GM12878 (cell line): ENCODE measurements around the gene RPS15A. TPM values are rescaled to one million over a fixed set of nuclear protein-coding genes. Genes with fewer than 3 reads are reported as not detected.

Source experiments
- ATAC-seq: fragments of 200-7000 bp; cut with Tn5 transposase; 3 replicates; pipeline ENCODE4 v1.9.1; 2020; ENCODE audit warnings: mild to moderate bottlenecking, moderate library complexity
- BruUV-seq: library from RNA; stranded (reverse); fragments of 400-500 nt; replicated peaks from 2 replicates; lab custom pipeline; 2021; lab: Mats Ljungman, UMichigan
- CTCF ChIA-PET: fragments of 300-600 bp; sonication (Branson Sonifier 250); formaldehyde crosslinking; extraction: SDS; loops from one replicate; lab custom pipeline; 2021; ENCODE audit warnings: inconsistent platforms; lab: Yijun Ruan, JAX
- POLR2A ChIA-PET: fragments of 350-600 bp; formaldehyde crosslinking; extraction: SDS; loops from one replicate; lab custom pipeline; 2021; ENCODE audit warnings: inconsistent platforms; lab: Charles Lee
- RAD21 ChIA-PET: fragments of 300-600 bp; sonication (Branson Sonifier 250); formaldehyde crosslinking; loops from one replicate; lab custom pipeline; 2023; ENCODE audit warnings: antibody characterized with exemption; ENCODE audit not compliant: unreplicated experiment; lab: Charles Lee
- SMC1A ChIA-PET: fragments of 300-600 bp; sonication (Branson Sonifier 250); formaldehyde crosslinking; loops from one replicate; lab custom pipeline; 2023; ENCODE audit not compliant: unreplicated experiment, uncharacterized antibody; lab: Charles Lee
- DNase-seq: peaks from one replicate; pipeline ENCODE4 v3.0.0-alpha.2; 2011; ENCODE audit warnings: low read depth, low spot score
- FAIRE-seq: peaks from 3 replicates; lab custom pipeline; 2011; peaks lifted over from hg19 to GRCh38; lab: Jason Lieb, UNC
- H2AFZ ChIP-seq: 2 replicates; pipeline ENCODE4 v1.6.0; 2011; ENCODE audit warnings: low read depth, low read length, control low read depth; ENCODE audit not compliant: control insufficient read depth
- H3K27ac ChIP-seq: 2 replicates; pipeline ENCODE4 v1.5.1; 2011; ENCODE audit warnings: control low read depth; ENCODE audit not compliant: control insufficient read depth, insufficient read depth
- H3K27me3 ChIP-seq, 2 experiments: replicated peaks in 1 of 2; 2 replicates each; pipeline versions ENCODE4 v1.6.0 to v1.6.1; 2011; ENCODE audit warnings: low read length in 1 of 2; ENCODE audit not compliant: control insufficient read depth in 2 of 2, insufficient read depth in 2 of 2
- H3K36me3 ChIP-seq, 2 experiments: 2 replicates each; pipeline ENCODE4 v1.5.1; 2011; ENCODE audit warnings: low read length in 1 of 2; ENCODE audit not compliant: control insufficient read depth in 2 of 2, insufficient read depth in 2 of 2
- H3K4me1 ChIP-seq: 2 replicates; pipeline ENCODE4 v1.6.1; 2011; ENCODE audit warnings: mild to moderate bottlenecking, low read length, moderate library complexity, mixed read lengths; ENCODE audit not compliant: control insufficient read depth, insufficient read depth
- H3K4me2 ChIP-seq: 2 replicates; pipeline ENCODE4 v1.6.0; 2011; ENCODE audit warnings: control low read depth; ENCODE audit not compliant: control insufficient read depth, insufficient read depth
- H3K4me3 ChIP-seq: fragments of 200-600 bp; sonication (generic); 2 replicates; pipeline ENCODE4 v1.5.1; 2016
- H3K79me2 ChIP-seq: 2 replicates; pipeline ENCODE4 v1.6.0; 2011; ENCODE audit warnings: low read length; ENCODE audit not compliant: control insufficient read depth, insufficient read depth
- H3K9ac ChIP-seq: 2 replicates; pipeline ENCODE4 v1.8.0; 2011; ENCODE audit warnings: low read length, control low read depth, mixed read lengths; ENCODE audit not compliant: control insufficient read depth, insufficient read depth
- H3K9me3 ChIP-seq: replicated peaks from 3 replicates; pipeline ENCODE4 v1.5.1; 2011; ENCODE audit warnings: mild to moderate bottlenecking, low read length; ENCODE audit not compliant: control insufficient read depth, insufficient read depth
- H4K20me1 ChIP-seq: 2 replicates; pipeline ENCODE4 v1.6.0; 2011; ENCODE audit not compliant: control insufficient read depth, insufficient read depth
- EP300 ChIP-seq, 2 experiments: fragments of 150-350 bp in 1 of 2; IDR thresholded peaks; 2 replicates each; pipeline ENCODE4 v1.6.1; 2011 to 2012; ENCODE audit warnings: low read depth in 2 of 2, low read length in 2 of 2, borderline replicate concordance in 1 of 2, improper control_type of control experiment in 1 of 2, inconsistent platforms in 1 of 2; ENCODE audit not compliant: control insufficient read depth in 1 of 2
- IKZF2 ChIP-seq, 2 experiments: fragments of 450-650 bp; IDR thresholded peaks; 2 replicates each; pipeline ENCODE4 v1.6.1; 2017; ENCODE audit warnings: mild to moderate bottlenecking in 2 of 2, moderate library complexity in 2 of 2
- LARP7 ChIP-seq: fragments of 450-650 bp; IDR thresholded peaks from 2 replicates; pipeline ENCODE4 v1.6.1; 2017; ENCODE audit warnings: mild to moderate bottlenecking
- RUNX3 ChIP-seq: IDR thresholded peaks from 2 replicates; pipeline ENCODE4 v1.6.1; 2012; ENCODE audit warnings: low read length, inconsistent platforms
- YBX1 ChIP-seq: fragments of 450-650 bp; IDR thresholded peaks from 2 replicates; pipeline ENCODE4 v1.6.1; 2016; ENCODE audit warnings: antibody characterized with exemption
- ZZZ3 ChIP-seq: IDR thresholded peaks from 2 replicates; pipeline ENCODE4 v1.6.1; 2011; ENCODE audit warnings: low read depth; ENCODE audit not compliant: control insufficient read depth, insufficient read length
- WGBS: methylation state at CpG from one replicate; pipeline ENCODE4 v1.1.6; 2016; ENCODE audit warnings: low lambda C conversion rate; ENCODE audit not compliant: insufficient replicate concordance, insufficient coverage; ENCODE audit errors: missing lambda C conversion rate; 5-methylcytosine and 5-hydroxymethylcytosine counted together
- in situ Hi-C: fragments of 300-500 bp; cut with MboI; formaldehyde crosslinking; loops from 9 replicates; pipeline ENCODE4 v1.14.3; 2018; ENCODE audit warnings: mixed read lengths
- intact Hi-C: fragments of 100-400 bp; cut with micrococcal nuclease; formaldehyde crosslinking; loops from one replicate; pipeline ENCODE4 v1.14.2; 2022; ENCODE audit not compliant: unreplicated experiment
- polyA plus RNA-seq, 11 experiments: library from polyadenylated mRNA; depleted of rRNA in 4 of 11; unstranded in 6 of 11; stranded (reverse) in 5 of 11; fragments of >200 nt; fragmentation: Nextera tagmentation in 4 of 11; fragmentation: Illumina TruSeq in 1 of 11; extraction: Ambion mirVana in 4 of 11; extraction: Trizol in 1 of 11; gene quantifications; 1 replicate in 1 of 11; 2 replicates in 10 of 11; pipeline versions ENCODE4 v1.2.1 to v1.2.3, GENCODE V29; 2011 to 2016; ENCODE audit warnings: inconsistent platforms in 2 of 11, missing spikeins in 2 of 11, low read depth in 1 of 11
- total RNA-seq, 4 experiments: library from RNA; depleted of rRNA in 3 of 4; stranded (reverse); fragments of >200 nt in 3 of 4; fragmentation: Illumina TruSeq in 1 of 4; extraction: Trizol in 1 of 4; gene quantifications; 2 replicates each; pipeline versions ENCODE4 v1.2.1 to v1.2.3, GENCODE V29; 2013 to 2021
- TF ChIP-seq, protein P1 (sequence below): fragments of 450-650 bp; IDR thresholded peaks from 2 replicates; pipeline ENCODE4 v1.6.1; 2017; ENCODE audit warnings: low read depth, mild to moderate bottlenecking, moderate library complexity

RPS15A gene
- total and polyA plus RNA-seq, 10 of the 15 experiments (the other 5 are each of a cell fraction or from before 2014, with no cell fraction given), result 1,566 to 6,408 (median 2,999) TPM

DNA sequence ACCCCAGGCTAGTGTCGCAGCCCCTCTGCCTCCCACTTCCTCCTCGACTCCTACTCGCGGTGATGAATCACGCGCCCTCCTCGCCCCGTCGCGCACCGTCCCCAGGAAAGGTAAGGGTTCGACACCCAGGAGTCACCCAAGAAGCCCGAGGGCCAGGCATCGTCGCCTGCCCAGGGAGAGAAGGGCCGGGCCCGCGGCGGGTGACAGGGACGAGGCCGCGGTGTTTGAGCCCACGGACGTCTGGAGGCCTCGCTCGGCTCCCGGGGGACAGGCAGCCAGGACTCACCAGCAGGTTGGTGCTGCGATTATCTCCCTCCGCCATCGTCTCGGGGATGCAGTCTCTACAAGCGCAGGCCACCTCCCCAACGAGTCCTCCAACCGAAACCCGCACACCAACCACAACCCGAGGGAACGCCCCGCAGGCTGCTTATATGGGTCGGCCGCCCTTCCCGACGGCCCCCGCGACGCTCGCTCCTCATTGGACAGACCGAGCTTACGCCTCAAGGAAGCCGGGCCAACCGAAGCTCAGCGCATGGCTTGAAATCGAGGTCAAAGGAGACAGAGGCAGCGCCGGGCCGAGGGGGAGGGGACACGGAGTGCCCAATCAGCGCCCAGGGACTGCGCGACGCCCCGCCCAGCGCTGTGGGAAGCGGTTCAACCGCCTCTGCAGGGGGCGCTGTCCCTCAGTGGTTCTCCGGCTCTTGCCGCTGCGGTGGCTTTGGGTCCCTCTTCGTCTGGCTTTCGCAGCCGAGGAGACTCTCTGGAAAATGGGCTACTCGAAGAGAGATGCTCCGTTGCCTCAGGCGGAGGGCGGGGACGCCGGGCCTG lies 11.2 kb upstream of the RPS15A start, which contains the start of gene ARL6IP1 (continued):
- TF ChIP-seq EP300 (IDR thresholded peaks at IDR 0.05; ENCODE audit: borderline replicate concordance in 1 of 2, control insufficient read depth in 1 of 2, low read depth in 2 of 2, low read length in 2 of 2), result peak in 1 of 2 experiments; percentile 9; a peak in 2 of 4 replicates
- TF ChIP-seq, protein P1, sequence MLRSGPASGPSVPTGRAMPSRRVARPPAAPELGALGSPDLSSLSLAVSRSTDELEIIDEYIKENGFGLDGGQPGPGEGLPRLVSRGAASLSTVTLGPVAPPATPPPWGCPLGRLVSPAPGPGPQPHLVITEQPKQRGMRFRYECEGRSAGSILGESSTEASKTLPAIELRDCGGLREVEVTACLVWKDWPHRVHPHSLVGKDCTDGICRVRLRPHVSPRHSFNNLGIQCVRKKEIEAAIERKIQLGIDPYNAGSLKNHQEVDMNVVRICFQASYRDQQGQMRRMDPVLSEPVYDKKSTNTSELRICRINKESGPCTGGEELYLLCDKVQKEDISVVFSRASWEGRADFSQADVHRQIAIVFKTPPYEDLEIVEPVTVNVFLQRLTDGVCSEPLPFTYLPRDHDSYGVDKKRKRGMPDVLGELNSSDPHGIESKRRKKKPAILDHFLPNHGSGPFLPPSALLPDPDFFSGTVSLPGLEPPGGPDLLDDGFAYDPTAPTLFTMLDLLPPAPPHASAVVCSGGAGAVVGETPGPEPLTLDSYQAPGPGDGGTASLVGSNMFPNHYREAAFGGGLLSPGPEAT, result peak; percentile 56; the same call in 1 of the 2 replicates
- no peak for TF ChIP-seq YBX1
- TF ChIP-seq RUNX3, result peak; percentile 92

DNA sequence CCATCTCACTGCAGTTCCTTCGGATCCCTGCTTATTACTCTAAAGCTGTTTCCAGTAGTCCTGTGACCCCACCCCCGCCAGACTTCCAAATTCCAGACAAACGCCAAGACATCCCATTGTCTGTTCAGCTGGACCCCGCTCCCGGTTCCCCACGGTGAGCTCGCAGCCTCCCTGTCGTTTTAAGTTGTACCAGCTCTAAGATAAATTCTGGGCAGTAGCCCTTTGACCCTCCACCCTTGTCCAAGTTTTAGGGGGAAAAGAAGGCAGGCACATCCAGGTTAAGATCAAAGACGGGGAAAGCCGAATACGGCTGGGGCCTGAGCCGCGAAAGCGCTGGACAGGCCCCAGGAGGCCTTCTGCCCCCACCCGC lies 10.6 kb upstream of the RPS15A start:
- Histone ChIP-seq H3K4me1 (peaks cover 12% of the 10 kb centered on the region), H3K27ac (peak overlapping the region; percentile 93), H3K36me3 (peaks cover 0 to 5% of the 10 kb centered on the region in 2 experiments; a peak in 2 of 4 replicates), H2AFZ (peak overlapping the region; percentile 48; the same call in 1 of the 2 replicates), H3K4me2 (peak overlapping the region; percentile 86), H3K79me2 (peaks cover 50% of the 10 kb centered on the region), H3K4me3 (peak overlapping the region; percentile 91), H3K9ac (peak overlapping the region; percentile 97), H3K27me3 (no peaks in the 10 kb centered on the region), H4K20me1 (no peaks in the 10 kb centered on the region), H3K9me3 (no peaks in the 10 kb centered on the region)
- WGBS, result under 1% methylated on average over 15 of the region's 15 CpGs
- ChIA-PET RAD21 (interaction anchor here (0.6 to 6.9 kb wide), 7 partner anchors 8 to 267 kb away, joined by 3 to 71 read pairs (median 5); partner anchors contain the start of genes COQ7 and RPS15A), POLR2A (interaction anchor here (0.5 to 8.9 kb wide), 7 partner anchors 9 to 1803 kb away, joined by 3 to 128 read pairs (median 4); partner anchors contain the start of genes COQ7 and RPS15A), CTCF (interaction anchor here (0.7 to 5.3 kb wide), 13 partner anchors 8 to 213 kb away, joined by 3 to 80 read pairs (median 5); partner anchors contain the start of gene RPS15A), SMC1A (interaction anchor here (1.0 to 7.2 kb wide), 4 partner anchors 9 to 169 kb away, joined by 5 to 64 read pairs (median 19); partner anchors contain the start of gene RPS15A)
- in situ Hi-C loops (loop anchor here (5.0 kb wide), 1 partner anchor 172 kb away; no protein-coding TSS in a partner anchor), intact Hi-C loops (loop anchor here (1.0 to 5.0 kb wide), 2 partner anchors 127 to 169 kb away; partner anchors contain the start of gene SMG1)
- no peak for ATAC-seq
- no peak for DNase-seq
- no TSS peak for BruUV-seq
- no peak for FAIRE-seq
- TF ChIP-seq IKZF2 (IDR thresholded peaks at IDR 0.05), result 0 out of 4 replicates have a peak, but pooled peaks of 1 of the 2 experiments have one; percentile 33
- TF ChIP-seq ZZZ3, result no peak
- TF ChIP-seq LARP7, result peak; percentile 25; the same call in 1 of the 2 replicates
